SU-DHL-6 (cell line): ENCODE measurements around the gene SNX1.

Source experiments
- H2AFZ ChIP-seq: fragments of 200-600 bp; sonication (generic); 2 replicates; pipeline ENCODE4 v1.6.1; 2014; ENCODE audit warnings: low read depth, mild to moderate bottlenecking, moderate library complexity, mixed read lengths, antibody characterized with exemption, low read length; ENCODE audit not compliant: severe bottlenecking
- H3F3A ChIP-seq: fragments of 200-600 bp; shearing (Covaris generic); 2 replicates; pipeline ENCODE4 v1.6.0; 2016; ENCODE audit warnings: antibody characterized with exemption, mild to moderate bottlenecking; ENCODE audit not compliant: insufficient read depth
- H3K27ac ChIP-seq: fragments of 200-600 bp; sonication (generic); 2 replicates; pipeline ENCODE4 v1.5.1; 2016; ENCODE audit warnings: low read depth, mild to moderate bottlenecking, low read length, moderate library complexity, mixed read lengths
- H3K27me3 ChIP-seq: fragments of 200-600 bp; sonication (generic), shearing (Covaris generic); 2 replicates; pipeline ENCODE4 v1.6.0; 2014; ENCODE audit warnings: mild to moderate bottlenecking, low read length
- H3K36me3 ChIP-seq: fragments of 200-600 bp; sonication (generic); 2 replicates; pipeline ENCODE4 v1.6.1; 2014; ENCODE audit warnings: mild to moderate bottlenecking, low read length, mixed read lengths
- H3K4me2 ChIP-seq: fragments of 300-600, 200-600 bp; shearing (Covaris generic), sonication (generic); 2 replicates; pipeline ENCODE4 v1.6.0; 2014; ENCODE audit warnings: low read length, low read depth, mild to moderate bottlenecking; ENCODE audit not compliant: poor library complexity, severe bottlenecking
- H3K4me3 ChIP-seq: fragments of 200-600 bp; sonication (generic); 2 replicates; pipeline ENCODE4 v1.5.1; 2014; ENCODE audit warnings: antibody characterized with exemption, low read length, mild to moderate bottlenecking, mixed read lengths; ENCODE audit not compliant: insufficient read depth, poor library complexity, severe bottlenecking
- H3K79me2 ChIP-seq: fragments of 200-600 bp; sonication (generic); 2 replicates; pipeline ENCODE4 v1.6.1; 2014; ENCODE audit warnings: mild to moderate bottlenecking, low read length, moderate library complexity; ENCODE audit not compliant: insufficient read depth
- H3K9ac ChIP-seq: fragments of 200-600 bp; sonication (generic); 2 replicates; pipeline ENCODE4 v1.7.0; 2014; ENCODE audit warnings: mild to moderate bottlenecking, low read length
- H3K9me2 ChIP-seq: fragments of 200-600 bp; sonication (generic); replicated peaks from 2 replicates; pipeline ENCODE4 v1.6.1; 2014; ENCODE audit warnings: low read length; ENCODE audit not compliant: insufficient read depth
- H3K9me3 ChIP-seq: fragments of 200-600 bp; sonication (generic); 2 replicates; pipeline ENCODE4 v1.6.1; 2014; ENCODE audit warnings: low read length, mixed read lengths; ENCODE audit not compliant: insufficient read depth
- H4K20me1 ChIP-seq: fragments of 200-600 bp; sonication (generic); 2 replicates; pipeline ENCODE4 v1.6.1; 2014; ENCODE audit warnings: low read depth, mild to moderate bottlenecking, antibody characterized with exemption, low read length, moderate library complexity, mixed read lengths
- EZH2phosphoT487 ChIP-seq: fragments of 200-600 bp; sonication (generic), shearing (Covaris generic); conservative IDR thresholded peaks from 2 replicates; pipeline ENCODE4 v1.6.1; 2018; ENCODE audit warnings: mild to moderate bottlenecking, antibody characterized with exemption, low read length, moderate library complexity, mixed read lengths
- TF ChIP-seq, protein P1 (sequence below): fragments of 200-600 bp; sonication (generic); IDR thresholded peaks from one replicate; pipeline ENCODE4 v1.5.1; 2017; ENCODE audit warnings: antibody characterized with exemption, mild to moderate bottlenecking, low read length, moderate library complexity; ENCODE audit not compliant: insufficient read depth, poor library complexity, severe bottlenecking

SNX1 gene

DNA sequence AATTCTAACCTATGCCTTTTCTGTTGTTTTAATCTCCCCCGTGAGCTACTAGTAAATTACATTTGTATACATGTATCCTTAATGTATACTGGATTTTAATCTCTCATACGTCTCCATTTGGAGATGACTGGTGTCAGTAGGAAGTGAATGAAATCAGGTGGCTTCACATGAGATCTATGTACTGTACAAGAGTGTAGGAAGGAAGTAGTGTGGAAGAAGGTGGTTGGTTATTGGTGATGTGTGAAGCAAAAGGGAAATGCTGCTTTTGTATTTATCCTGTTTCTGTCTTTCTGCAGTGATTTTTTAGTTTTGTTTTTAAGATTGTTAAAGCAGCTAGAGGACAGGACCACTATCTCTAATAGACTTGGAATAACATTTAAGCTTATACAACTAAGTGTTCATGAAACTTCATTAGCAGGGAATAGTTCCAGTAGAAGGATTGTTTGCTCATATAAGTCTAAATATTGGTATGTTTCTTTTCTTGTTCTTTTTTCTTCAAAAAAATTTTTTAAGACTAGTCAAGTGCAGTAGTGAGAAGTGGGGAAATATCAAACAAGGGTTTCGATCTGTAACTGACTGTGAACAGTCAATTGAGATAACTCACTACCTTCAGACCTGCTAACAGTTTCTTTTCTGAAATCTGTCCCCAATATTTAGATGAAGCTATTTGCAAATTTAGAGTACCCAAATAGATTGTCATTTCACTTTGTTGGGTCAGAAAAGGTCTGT, 15.3 kb downstream of the SNX1 start:
- H2AFZ ChIP-seq = no peak overlapping the region
- H3K9me2 ChIP-seq = no peaks in the 10 kb centered on the region
- H3K9me3 ChIP-seq = no peaks in the 10 kb centered on the region
- no peak for TF ChIP-seq EZH2phosphoT487
- TF ChIP-seq, protein P1, sequence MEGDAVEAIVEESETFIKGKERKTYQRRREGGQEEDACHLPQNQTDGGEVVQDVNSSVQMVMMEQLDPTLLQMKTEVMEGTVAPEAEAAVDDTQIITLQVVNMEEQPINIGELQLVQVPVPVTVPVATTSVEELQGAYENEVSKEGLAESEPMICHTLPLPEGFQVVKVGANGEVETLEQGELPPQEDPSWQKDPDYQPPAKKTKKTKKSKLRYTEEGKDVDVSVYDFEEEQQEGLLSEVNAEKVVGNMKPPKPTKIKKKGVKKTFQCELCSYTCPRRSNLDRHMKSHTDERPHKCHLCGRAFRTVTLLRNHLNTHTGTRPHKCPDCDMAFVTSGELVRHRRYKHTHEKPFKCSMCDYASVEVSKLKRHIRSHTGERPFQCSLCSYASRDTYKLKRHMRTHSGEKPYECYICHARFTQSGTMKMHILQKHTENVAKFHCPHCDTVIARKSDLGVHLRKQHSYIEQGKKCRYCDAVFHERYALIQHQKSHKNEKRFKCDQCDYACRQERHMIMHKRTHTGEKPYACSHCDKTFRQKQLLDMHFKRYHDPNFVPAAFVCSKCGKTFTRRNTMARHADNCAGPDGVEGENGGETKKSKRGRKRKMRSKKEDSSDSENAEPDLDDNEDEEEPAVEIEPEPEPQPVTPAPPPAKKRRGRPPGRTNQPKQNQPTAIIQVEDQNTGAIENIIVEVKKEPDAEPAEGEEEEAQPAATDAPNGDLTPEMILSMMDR = no peak
- no peaks in the 10 kb centered on the region for H3F3A ChIP-seq
- H3K36me3 ChIP-seq = peaks cover 6% of the 10 kb centered on the region; the same call in 1 of the 2 replicates
- no peak overlapping the region for H3K27ac ChIP-seq
- H4K20me1 ChIP-seq = 0 out of 2 replicates have a peak, but pooled peaks cover 5% of the 10 kb centered on the region
- no peak overlapping the region for H3K9ac ChIP-seq
- H3K27me3 ChIP-seq = no peaks in the 10 kb centered on the region
- no peak overlapping the region for H3K4me3 ChIP-seq
- peaks cover 64% of the 10 kb centered on the region for H3K79me2 ChIP-seq
- H3K4me2 ChIP-seq = no peak overlapping the region

DNA sequence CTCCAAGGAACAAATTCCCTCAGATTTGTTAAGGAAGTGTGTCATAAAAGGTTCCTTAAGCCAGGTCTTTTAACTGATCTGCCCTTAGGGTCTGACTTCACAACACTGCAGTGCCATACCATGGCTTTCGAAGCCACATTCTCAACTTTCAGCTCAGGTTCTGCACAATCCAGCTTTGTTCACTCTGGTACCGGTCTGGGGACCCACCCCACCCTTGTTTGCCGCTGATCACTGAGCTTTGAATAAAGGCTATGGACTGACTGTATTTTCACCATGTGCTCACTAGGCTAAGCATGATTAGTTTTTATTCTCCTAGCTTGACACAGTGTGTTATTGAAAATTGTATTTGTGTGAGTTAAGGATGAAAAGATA, 15.9 kb downstream of the SNX1 start:
- no peaks in the 10 kb centered on the region for H4K20me1 ChIP-seq
- no peak overlapping the region for H3K4me2 ChIP-seq
- H3K36me3 ChIP-seq = peaks cover 6% of the 10 kb centered on the region; the same call in 1 of the 2 replicates
- no peaks in the 10 kb centered on the region for H3F3A ChIP-seq
- H3K27me3 ChIP-seq = no peaks in the 10 kb centered on the region
- no peak overlapping the region for H2AFZ ChIP-seq
- H3K4me3 ChIP-seq = no peak overlapping the region
- no peaks in the 10 kb centered on the region for H3K9me2 ChIP-seq
- H3K9me3 ChIP-seq = no peaks in the 10 kb centered on the region
- peaks cover 59% of the 10 kb centered on the region for H3K79me2 ChIP-seq
- TF ChIP-seq EZH2phosphoT487 = no peak
- TF ChIP-seq, protein P1 = no peak
- no peak overlapping the region for H3K27ac ChIP-seq
- no peak overlapping the region for H3K9ac ChIP-seq

DNA sequence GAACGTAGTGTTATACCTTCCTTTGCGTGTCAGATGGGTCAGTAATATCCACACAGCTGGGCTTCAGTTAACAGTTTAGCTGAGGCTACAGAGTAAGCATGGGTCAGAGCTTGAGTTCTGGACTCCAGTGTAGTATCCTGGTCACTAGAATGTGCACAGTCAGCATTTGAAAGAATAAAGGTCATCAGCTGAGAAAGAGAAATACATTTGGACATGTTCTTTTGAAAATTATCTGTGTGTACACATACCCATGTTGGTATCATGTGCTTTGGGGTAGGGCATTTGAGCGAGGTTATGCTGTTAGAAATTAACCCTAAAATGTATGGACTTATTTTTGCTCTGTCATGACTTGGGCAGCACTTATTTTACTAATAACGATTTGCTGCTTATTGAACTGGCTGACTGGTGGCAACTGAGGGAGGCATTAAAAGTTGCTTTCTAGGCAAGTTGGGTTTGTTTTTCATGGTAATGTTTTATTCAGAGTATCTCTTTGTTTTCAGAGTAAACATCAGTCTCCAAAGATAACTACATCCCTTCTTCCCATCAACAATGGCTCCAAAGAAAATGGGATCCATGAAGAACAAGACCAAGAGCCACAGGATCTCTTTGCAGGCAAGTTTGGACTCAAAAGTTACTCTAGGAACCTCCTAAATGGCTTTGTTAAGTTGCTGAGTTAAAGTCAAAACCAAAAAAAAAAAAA, 16.4 kb downstream of the SNX1 start:
- peaks cover 6% of the 10 kb centered on the region; the same call in 1 of the 2 replicates for H3K36me3 ChIP-seq
- H3K79me2 ChIP-seq = peaks cover 53% of the 10 kb centered on the region
- H3K27me3 ChIP-seq = no peaks in the 10 kb centered on the region
- H3K4me2 ChIP-seq = no peak overlapping the region
- no peak overlapping the region for H3K9ac ChIP-seq
- H3K9me2 ChIP-seq = no peaks in the 10 kb centered on the region
- H4K20me1 ChIP-seq = no peaks in the 10 kb centered on the region
- H3K27ac ChIP-seq = no peak overlapping the region
- H2AFZ ChIP-seq = no peak overlapping the region
- no peaks in the 10 kb centered on the region for H3F3A ChIP-seq
- H3K4me3 ChIP-seq = no peak overlapping the region
- no peaks in the 10 kb centered on the region for H3K9me3 ChIP-seq
- TF ChIP-seq, protein P1 = no peak
- TF ChIP-seq EZH2phosphoT487 = no peak
